IMR-90 (cell line): ENCODE measurements around the gene INHBE. TPM values are rescaled to one million over a fixed set of nuclear protein-coding genes. Genes with fewer than 3 reads are reported as not detected.
"Not testable (repeated sequence)": the region's sequence is repeated elsewhere in the genome, so short reads cannot be mapped to it uniquely, and the experiment has no call there.

ENCODE experiments used
- ATAC-seq: fragments of 200-7000 bp; cut with Tn5 transposase; 2 replicates; pipeline ENCODE4 v1.9.1; 2020; ENCODE audit warnings: low read depth, mild to moderate bottlenecking, moderate library complexity
- BruUV-seq: library from RNA; stranded (reverse); fragments of 400-500 nt; replicated peaks from 2 replicates; lab custom pipeline; 2021; lab: Mats Ljungman, UMichigan
- CTCF ChIA-PET: fragments of 300-600 bp; formaldehyde crosslinking; extraction: SDS; loops from one replicate; lab custom pipeline; 2021; ENCODE audit warnings: antibody characterized with exemption; lab: Yijun Ruan, JAX
- POLR2A ChIA-PET: fragments of 300-600 bp; sonication (Branson Sonifier 250); formaldehyde crosslinking; loops from one replicate; lab custom pipeline; 2022; ENCODE audit warnings: antibody characterized with exemption; ENCODE audit not compliant: unreplicated experiment; lab: Charles Lee
- DNase-seq: peaks from one replicate; pipeline ENCODE4 v3.0.0; 2013
- H2AFZ ChIP-seq: replicated peaks from 2 replicates; pipeline ENCODE3; 2013; ENCODE audit warnings: low read length, mild to moderate bottlenecking; ENCODE audit not compliant: poor library complexity
- H2AK5ac ChIP-seq: 2 replicates; pipeline ENCODE4 v1.6.1; 2013; ENCODE audit warnings: low read depth, low read length, inconsistent platforms
- H2AK9ac ChIP-seq: replicated peaks from 2 replicates; pipeline ENCODE3; 2013; ENCODE audit warnings: mild to moderate bottlenecking, low read depth, low read length, moderate library complexity; ENCODE audit not compliant: poor library complexity
- H2BK120ac ChIP-seq: 2 replicates; pipeline ENCODE4 v1.6.1; 2013; ENCODE audit warnings: low read depth, low read length, inconsistent platforms
- H2BK15ac ChIP-seq: 3 replicates; pipeline ENCODE4 v1.6.1; 2013; ENCODE audit warnings: low read depth, low read length, inconsistent platforms
- H2BK20ac ChIP-seq: 2 replicates; pipeline ENCODE4 v1.6.1; 2013; ENCODE audit warnings: low read depth, mild to moderate bottlenecking, inconsistent platforms, low read length, moderate library complexity
- H2BK5ac ChIP-seq: 2 replicates; pipeline ENCODE4 v1.6.1; 2013; ENCODE audit warnings: mild to moderate bottlenecking, low read depth, low read length, inconsistent platforms; ENCODE audit not compliant: poor library complexity, severe bottlenecking
- H3K14ac ChIP-seq: replicated peaks from 2 replicates; pipeline ENCODE4 v1.6.1; 2013; ENCODE audit warnings: low read depth, low read length, inconsistent platforms
- H3K18ac ChIP-seq: 2 replicates; pipeline ENCODE4 v1.6.1; 2013; ENCODE audit warnings: low read depth, low read length, control low read depth
- H3K23ac ChIP-seq: 2 replicates; pipeline ENCODE4 v1.6.1; 2013; ENCODE audit warnings: low read depth, low read length, inconsistent platforms
- H3K27ac ChIP-seq: 2 replicates; pipeline ENCODE4 v1.5.1; 2013; ENCODE audit warnings: mild to moderate bottlenecking, control low read depth, low read length; ENCODE audit not compliant: insufficient read depth
- H3K27me3 ChIP-seq: 2 replicates; pipeline ENCODE4 v1.6.1; 2013; ENCODE audit warnings: low read length; ENCODE audit not compliant: control insufficient read depth, insufficient read depth
- H3K36me3 ChIP-seq: 2 replicates; pipeline ENCODE4 v1.6.1; 2013; ENCODE audit warnings: low read length, mixed read lengths; ENCODE audit not compliant: control insufficient read depth, insufficient read depth
- H3K4ac ChIP-seq: 2 replicates; pipeline ENCODE4 v1.6.1; 2013; ENCODE audit warnings: low read depth, low read length, inconsistent platforms
- H3K4me1 ChIP-seq: 2 replicates; pipeline ENCODE4 v1.6.1; 2013; ENCODE audit warnings: low read length, mixed read lengths; ENCODE audit not compliant: control insufficient read depth, insufficient read depth
- H3K4me2 ChIP-seq: 2 replicates; pipeline ENCODE4 v1.6.1; 2013; ENCODE audit warnings: low read depth, mild to moderate bottlenecking, control low read depth, low read length, moderate library complexity
- H3K4me3 ChIP-seq: 2 replicates; pipeline ENCODE4 v1.5.1; 2013; ENCODE audit warnings: low read depth, mild to moderate bottlenecking, control low read depth, low read length, moderate library complexity; ENCODE audit not compliant: insufficient read depth
- H3K56ac ChIP-seq: 2 replicates; pipeline ENCODE4 v1.6.1; 2013; ENCODE audit warnings: low read length, inconsistent platforms; ENCODE audit not compliant: insufficient read depth; ENCODE audit errors: extremely low read depth
- H3K79me1 ChIP-seq, 2 experiments: 2 replicates each; pipeline ENCODE4 v1.6.1; 2013; ENCODE audit warnings: low read length in 2 of 2, inconsistent platforms in 1 of 2, low read depth in 1 of 2
- H3K9ac ChIP-seq: 2 replicates; pipeline ENCODE4 v1.6.1; 2013; ENCODE audit warnings: low read depth, low read length, control low read depth
- H3K9me1 ChIP-seq: 2 replicates; pipeline ENCODE4 v1.6.1; 2013; ENCODE audit warnings: low read length, inconsistent platforms; ENCODE audit not compliant: insufficient read depth
- H3K9me3 ChIP-seq: 2 replicates; pipeline ENCODE4 v1.6.1; 2013; ENCODE audit warnings: low read length; ENCODE audit not compliant: control insufficient read depth, insufficient read depth
- H4K20me1 ChIP-seq: 2 replicates; pipeline ENCODE4 v1.6.1; 2013; ENCODE audit warnings: low read length, inconsistent platforms; ENCODE audit not compliant: insufficient read depth
- H4K5ac ChIP-seq: 2 replicates; pipeline ENCODE4 v1.6.1; 2013; ENCODE audit warnings: mild to moderate bottlenecking, low read depth, low read length, control low read depth
- H4K8ac ChIP-seq, 2 experiments: 2 replicates each; pipeline ENCODE4 v1.6.1; 2013; ENCODE audit warnings: low read depth in 2 of 2, low read length in 2 of 2, control low read depth in 1 of 2, inconsistent platforms in 1 of 2
- H4K91ac ChIP-seq: 2 replicates; pipeline ENCODE4 v1.6.1; 2013; ENCODE audit warnings: low read depth, low read length, inconsistent platforms; ENCODE audit not compliant: insufficient read depth
- ELK1 ChIP-seq: fragments of 150-350 bp; IDR thresholded peaks from 2 replicates; pipeline ENCODE4 v1.6.1; 2016; ENCODE audit warnings: low read depth, mild to moderate bottlenecking, low read length, moderate library complexity, borderline replicate concordance
- POLR2A ChIP-seq: IDR thresholded peaks from 2 replicates; pipeline ENCODE4 v1.6.1; 2012; ENCODE audit warnings: mild to moderate bottlenecking, low read depth, low read length
- RCOR1 ChIP-seq: IDR thresholded peaks from 2 replicates; pipeline ENCODE4 v1.6.1; 2012; ENCODE audit warnings: mild to moderate bottlenecking, low read length, improper control_type of control experiment; ENCODE audit not compliant: insufficient replicate concordance
- WGBS, 2 experiments: methylation state at CpG; one replicate each; pipeline versions ENCODE4 v1.1.5 to v1.1.7; 2013; ENCODE audit warnings: missing lambda C conversion rate in 2 of 2; ENCODE audit not compliant: insufficient read length in 1 of 2; ENCODE audit errors: extremely low coverage in 2 of 2; 5-methylcytosine and 5-hydroxymethylcytosine counted together
- dilution Hi-C: fragments of 300-500 bp; cut with HindIII; formaldehyde crosslinking; loops from one replicate; pipeline ENCODE4 v1.14.3; 2018; ENCODE audit warnings: low sequenced_read_pairs; ENCODE audit not compliant: unreplicated experiment
- in situ Hi-C: fragments of 300-500 bp; cut with MboI; formaldehyde crosslinking; loops from 3 replicates; pipeline ENCODE4 v1.14.3; 2019; ENCODE audit warnings: low sequenced_read_pairs, inconsistent platforms, mixed read lengths
- intact Hi-C: fragments of 100-400 bp; cut with micrococcal nuclease; formaldehyde crosslinking; loops from 2 replicates; pipeline ENCODE4 v1.10.0; 2022
- polyA plus RNA-seq, 3 experiments: library from polyadenylated mRNA; depleted of rRNA; stranded (reverse); fragments of >200 nt; gene quantifications; 2 replicates each; pipeline ENCODE4 v1.2.3, GENCODE V29; 2012; ENCODE audit warnings: low replicate concordance in 1 of 3
- total RNA-seq: library from RNA; depleted of rRNA; stranded (reverse); fragments of >200 nt; gene quantifications from 2 replicates; pipeline ENCODE4 v1.2.3, GENCODE V29; 2012

The INHBE gene
- total and polyA plus RNA-seq, 2 of the 4 experiments (the other 2 are of a cell fraction): 0.90 to 1.7 TPM

- Histone ChIP-seq H4K91ac (no peak overlapping the region), H3K36me3 (peaks cover 1% of the 10 kb centered on the region; the same call in 1 of the 2 replicates), H2BK20ac (no peak overlapping the region), H4K8ac (no peak overlapping the region), H3K14ac (no peak overlapping the region), H3K23ac (no peak overlapping the region), H4K5ac (no peak overlapping the region), H4K20me1 (no peaks in the 10 kb centered on the region; the same call in 1 of the 2 replicates), H3K56ac (no peak overlapping the region), H3K27me3 (no peaks in the 10 kb centered on the region), H3K27ac (no peak overlapping the region), H2AFZ (no peak overlapping the region), H3K79me1 (peaks cover 12 to 56% of the 10 kb centered on the region in 2 experiments), H3K4me3 (no peak overlapping the region), H2AK5ac (no peak overlapping the region), H2BK5ac (no peak overlapping the region), H3K9me1 (0 out of 2 replicates have a peak, but pooled peaks cover 4% of the 10 kb centered on the region), H3K18ac (no peak overlapping the region), H3K9me3 (no peaks in the 10 kb centered on the region), H2BK15ac (no peak overlapping the region), H2BK120ac (no peak overlapping the region), H3K4ac (no peak overlapping the region), H3K4me1 (0 out of 2 replicates have a peak, but pooled peaks cover 2% of the 10 kb centered on the region), H2AK9ac (no peak overlapping the region), H3K9ac (no peak overlapping the region), H3K4me2 (no peak overlapping the region)
- DNase-seq (no peak), ATAC-seq (no peak)
- POLR2A ChIA-PET: interaction anchor here (0.6 kb wide), 1 partner anchor 21 kb away, joined by 3 read pairs; no protein-coding TSS in a partner anchor
- no CpG with 5 or more reads among the region's 4 CpGs for WGBS, 2 experiments
- in situ Hi-C loops: no loop called here
- dilution Hi-C loops: no loop called here
- intact Hi-C loops: no loop called here
- TF ChIP-seq POLR2A (no peak), RCOR1 (no peak), ELK1 (no peak)
- no TSS peak for BruUV-seq
- CTCF ChIA-PET: interaction anchor here (0.6 kb wide), 1 partner anchor 51 kb away, joined by 4 read pairs; no protein-coding TSS in a partner anchor
These were observed 44.6 kb upstream of the INHBE start for GRCh38 chr12:57410534-57410933.

- H3K27me3 ChIP-seq, H2BK5ac ChIP-seq, H3K4ac ChIP-seq, H3K56ac ChIP-seq, H3K9ac ChIP-seq, H3K4me1 ChIP-seq, CTCF ChIA-PET, H2AK5ac ChIP-seq, H3K18ac ChIP-seq, H2BK120ac ChIP-seq, H2BK15ac ChIP-seq, H4K20me1 ChIP-seq, H4K5ac ChIP-seq, H3K14ac ChIP-seq, ATAC-seq, H3K4me2 ChIP-seq, in situ Hi-C loops, H3K9me3 ChIP-seq, BruUV-seq, H2BK20ac ChIP-seq, H3K9me1 ChIP-seq, H3K36me3 ChIP-seq, H3K27ac ChIP-seq, dilution Hi-C loops, H4K8ac ChIP-seq, H3K4me3 ChIP-seq, H4K91ac ChIP-seq, H2AFZ ChIP-seq, H3K23ac ChIP-seq, POLR2A ChIA-PET, DNase-seq, intact Hi-C loops, H2AK9ac ChIP-seq: not testable (repeated sequence)
- no CpG with 5 or more reads among the region's 6 CpGs for WGBS, 2 experiments
- peaks cover 23 to 64% of the 10 kb centered on the region in 2 experiments for H3K79me1 ChIP-seq
These were observed 40.9 kb upstream of the INHBE start for GRCh38 chr12:57414160-57414559.
